Thymus (tissue), 11 donors: ENCODE results near the gene UBR3. TPM values are rescaled to one million over a fixed set of nuclear protein-coding genes. Genes with fewer than 3 reads are reported as not detected.
"Not testable (repeated sequence)": the region's sequence is repeated elsewhere in the genome, so short reads cannot be mapped to it uniquely, and the experiment has no call there.

Source experiments
- DNase-seq, 9 donors: peaks; one replicate each; pipeline ENCODE4 v3.0.0-alpha.2; 2013; ENCODE audit warnings: low spot score in 9 of 9, low read depth in 6 of 9, missing footprints in 1 of 9
- H3K27ac ChIP-seq, 2 donors: one replicate each; pipeline ENCODE4 v1.5.1; 2013; ENCODE audit warnings: control low read depth in 1 of 2, low read depth in 1 of 2, low read length in 1 of 2, mild to moderate bottlenecking in 1 of 2, moderate library complexity in 1 of 2
- H3K27me3 ChIP-seq, 2 donors: one replicate each; pipeline ENCODE4 v1.5.1; 2013; ENCODE audit warnings: low read length in 1 of 2; ENCODE audit not compliant: control insufficient read depth in 2 of 2, insufficient read depth in 1 of 2
- H3K36me3 ChIP-seq, 2 donors: one replicate each; pipeline ENCODE4 v1.5.1; 2013; ENCODE audit warnings: low read length in 1 of 2, mild to moderate bottlenecking in 1 of 2, moderate library complexity in 1 of 2; ENCODE audit not compliant: control insufficient read depth in 2 of 2, insufficient read depth in 2 of 2
- H3K4me1 ChIP-seq, 2 donors: one replicate each; pipeline ENCODE4 v1.5.1; 2013; ENCODE audit warnings: low read length in 2 of 2; ENCODE audit not compliant: control insufficient read depth in 2 of 2, insufficient read depth in 2 of 2
- H3K4me3 ChIP-seq, 2 donors: one replicate each; pipeline ENCODE4 v1.5.1; 2013; ENCODE audit warnings: low read length in 2 of 2, control low read depth in 1 of 2, mild to moderate bottlenecking in 1 of 2
- H3K9me3 ChIP-seq, 2 donors: one replicate each; pipeline ENCODE4 v1.5.1; 2013; ENCODE audit warnings: low read length in 1 of 2, mild to moderate bottlenecking in 1 of 2; ENCODE audit not compliant: control insufficient read depth in 2 of 2, insufficient read depth in 1 of 2
- WGBS: extraction: QIAGEN DNeasy Blood & Tissue Kit; methylation state at CpG from one replicate; pipeline ENCODE4 v1.1.7; 2013; 5-methylcytosine and 5-hydroxymethylcytosine counted together
- polyA plus RNA-seq: library from polyadenylated mRNA; stranded (reverse); fragments of 200-250 nt; gene quantifications from one replicate; pipeline ENCODE4 v1.2.3, GENCODE V29; 2013
- total RNA-seq: library from RNA; stranded (reverse); fragments of 120-200 nt; gene quantifications from one replicate; pipeline ENCODE4 v1.2.4, GENCODE V29; 2013
- donor health status: healthy.

Gene UBR3
- total and polyA plus RNA-seq, 2 donors, result 14.1 to 20.1 TPM

DNA sequence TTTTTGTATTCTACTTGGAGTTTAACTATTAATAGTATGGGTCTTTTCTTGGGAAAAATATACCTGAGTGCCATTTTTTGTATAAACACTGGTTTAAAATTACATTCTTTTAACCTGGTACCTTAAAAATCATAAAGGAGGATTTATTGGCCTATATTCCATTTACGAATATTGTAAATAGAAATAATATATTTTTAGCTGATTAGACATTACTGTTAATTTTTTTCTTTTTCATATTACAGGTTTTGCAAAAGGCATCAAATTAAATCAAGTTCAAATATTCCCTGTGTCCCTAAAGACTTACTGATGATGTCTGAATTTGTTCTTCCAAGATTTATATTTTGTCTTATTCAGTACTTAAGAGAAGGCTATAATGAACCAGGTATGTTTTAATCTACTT lies 44.7 kb downstream of the UBR3 start:
- Histone ChIP-seq H3K9me3 (peaks cover 0 to 3% of the 10 kb centered on the region in 2 donors), H3K4me1 (no peaks in the 10 kb centered on the region)
- WGBS, result 95% methylated on average over 1 of the region's 1 CpG

DNA sequence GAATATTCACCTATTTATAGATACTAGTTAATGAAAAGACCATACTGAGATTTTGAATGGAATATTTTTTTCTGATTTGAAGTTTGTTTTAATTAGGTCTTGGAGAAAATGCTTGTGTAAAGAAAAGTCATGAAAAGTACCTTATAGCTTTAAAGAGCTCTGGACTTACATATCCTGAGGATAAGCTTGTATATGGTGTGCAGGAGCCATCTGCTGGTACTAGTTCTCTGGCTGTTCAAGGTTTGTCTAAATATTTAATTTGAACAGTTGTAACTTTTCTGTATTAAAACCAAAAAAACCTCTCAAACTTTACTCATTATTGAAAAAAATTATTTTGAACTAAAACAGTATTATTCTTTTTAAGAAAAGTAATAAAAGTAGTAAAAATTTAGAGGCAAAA lies 50.1 kb downstream of the UBR3 start:
- Histone ChIP-seq H3K27ac (no peak overlapping the region), H3K27me3 (no peaks in the 10 kb centered on the region), H3K9me3 (no peaks in the 10 kb centered on the region), H3K36me3 (peaks cover 0 to 5% of the 10 kb centered on the region in 2 donors), H3K4me3 (no peak overlapping the region), H3K4me1 (no peaks in the 10 kb centered on the region)
- DNase-seq, result peak in 1 of 9 donors; percentile 15

More for the DNA sequence above, 44.7 kb downstream of the UBR3 start:
- no peak for DNase-seq
- no peak overlapping the region for H3K27ac ChIP-seq
- H3K27me3 ChIP-seq, result no peaks in the 10 kb centered on the region
- H3K36me3 ChIP-seq, result peaks cover 0 to 5% of the 10 kb centered on the region in 2 donors
- H3K4me3 ChIP-seq, result no peak overlapping the region

DNA sequence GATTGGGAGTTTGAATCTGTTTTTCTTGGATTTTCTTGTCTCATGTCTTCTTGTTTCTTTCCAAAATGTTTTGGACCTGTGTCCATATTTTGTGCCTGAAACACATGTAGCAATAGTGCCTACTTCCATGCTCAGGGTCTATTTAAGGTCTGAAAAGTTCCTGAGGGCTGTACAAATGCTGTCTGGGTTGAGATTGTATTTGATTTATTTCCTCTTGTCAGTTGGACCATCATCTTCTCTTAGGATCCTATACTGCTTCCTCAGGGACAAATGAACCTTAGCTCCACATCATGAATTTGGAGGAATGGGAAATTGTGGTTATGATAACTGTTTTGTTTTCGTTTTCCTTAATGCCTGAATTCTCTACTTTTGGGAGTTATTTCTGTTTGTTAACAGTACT lies 59.9 kb downstream of the UBR3 start:
- Histone ChIP-seq H3K9me3 (no peaks in the 10 kb centered on the region), H3K27me3 (no peaks in the 10 kb centered on the region), H3K36me3 (peaks cover 0 to 4% of the 10 kb centered on the region in 2 donors), H3K27ac (no peak overlapping the region), H3K4me3 (no peak overlapping the region), H3K4me1 (no peaks in the 10 kb centered on the region)
- DNase-seq, result no peak
- WGBS, result 86% methylated on average over 1 of the region's 1 CpG

DNA sequence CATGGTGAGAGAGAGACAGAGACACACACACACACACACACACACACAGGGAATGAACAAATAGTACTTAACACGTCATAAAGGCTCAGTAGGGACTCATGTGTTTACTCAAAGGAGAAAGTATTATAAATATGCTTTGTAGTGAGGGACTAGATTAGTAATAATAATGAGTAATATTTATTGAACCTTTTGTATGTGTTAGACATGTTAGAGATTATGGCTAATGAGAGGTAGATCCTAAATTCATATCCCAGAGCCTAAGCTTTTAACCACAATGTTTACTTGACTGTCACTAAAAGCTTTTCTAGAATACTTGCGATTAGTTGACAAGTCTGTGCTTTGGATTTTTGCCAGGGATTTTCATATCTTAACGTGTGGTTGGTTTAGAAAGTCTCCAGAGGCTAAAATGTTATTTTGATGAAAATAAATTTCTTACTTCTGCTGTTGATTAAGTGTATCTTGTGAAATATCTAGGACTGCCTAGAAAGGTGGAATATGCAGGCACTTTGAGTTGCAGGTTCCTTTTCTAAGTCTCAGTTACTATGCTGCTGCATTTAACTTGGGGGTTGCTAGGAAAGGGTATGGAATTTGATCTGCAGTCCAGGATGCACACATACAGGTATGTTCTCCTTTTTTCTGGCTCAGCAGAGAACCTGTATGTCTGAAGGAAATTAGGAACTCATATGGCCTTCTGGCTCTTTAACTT lies 64.5 kb downstream of the UBR3 start:
- Histone ChIP-seq H3K4me1 (no peaks in the 10 kb centered on the region), H3K27me3 (no peaks in the 10 kb centered on the region), H3K36me3 (peaks cover 3 to 5% of the 10 kb centered on the region in 2 donors), H3K27ac (no peak overlapping the region), H3K9me3 (no peaks in the 10 kb centered on the region), H3K4me3 (no peak overlapping the region)
- 92% methylated on average over 3 of the region's 3 CpGs for WGBS
- DNase-seq, result no peak

DNA sequence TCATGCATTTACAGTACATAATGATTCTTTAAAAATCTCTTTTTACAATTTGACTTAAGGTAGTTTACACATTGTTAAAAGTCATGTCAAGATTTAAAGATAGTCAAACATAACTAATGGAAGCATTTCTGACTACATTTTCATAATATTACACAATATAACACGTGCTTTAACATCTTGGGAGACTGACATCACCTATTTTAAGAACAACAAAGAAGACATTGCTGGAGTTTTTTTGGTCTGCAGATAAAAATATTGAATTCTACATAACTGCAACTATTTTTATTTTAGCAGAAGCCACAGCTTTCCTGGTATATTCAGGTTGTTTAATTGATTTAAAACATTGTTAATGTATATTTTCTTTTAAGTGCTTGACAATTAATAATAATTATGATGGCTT lies 65.7 kb downstream of the UBR3 start:
- no peak overlapping the region for H3K27ac ChIP-seq
- WGBS, result 98% methylated on average over 1 of the region's 1 CpG
- H3K4me3 ChIP-seq, result no peak overlapping the region
- no peaks in the 10 kb centered on the region for H3K4me1 ChIP-seq
- H3K9me3 ChIP-seq, result no peaks in the 10 kb centered on the region
- no peak for DNase-seq
- no peaks in the 10 kb centered on the region for H3K27me3 ChIP-seq
- peaks cover 3 to 9% of the 10 kb centered on the region in 2 donors for H3K36me3 ChIP-seq

DNA sequence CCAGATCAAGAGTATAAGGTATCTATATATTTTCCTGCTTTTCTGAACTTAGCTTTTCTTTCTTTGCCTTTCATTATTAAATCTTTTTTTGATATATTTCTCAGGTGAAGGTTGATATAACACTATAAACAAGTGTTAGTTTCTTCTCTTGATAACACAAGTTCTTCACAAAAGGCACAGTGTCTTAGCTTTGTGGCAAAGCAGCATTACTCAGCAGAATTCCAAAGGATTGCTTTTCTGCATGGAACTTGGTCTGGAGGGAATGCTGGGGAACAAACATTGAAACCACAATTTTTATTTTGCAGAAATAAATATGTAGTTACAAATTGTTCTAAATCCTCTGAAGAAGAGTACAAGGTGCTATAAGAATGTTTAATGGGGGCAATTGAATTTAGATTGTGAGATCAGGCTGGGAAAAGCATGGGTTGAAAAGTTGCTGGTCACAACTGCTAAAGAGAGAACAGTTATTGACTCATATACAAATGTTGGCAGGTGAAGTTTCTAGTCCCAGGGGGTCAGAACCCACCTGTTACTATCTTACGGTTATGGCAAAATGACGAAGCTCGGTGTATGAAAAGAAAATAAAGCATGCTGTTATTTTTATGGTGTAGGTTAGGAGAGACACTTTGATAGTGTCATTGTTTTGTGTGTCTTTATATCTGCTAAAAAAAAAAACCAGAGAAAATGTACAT lies 68.2 kb downstream of the UBR3 start:
- Histone ChIP-seq H3K4me3 (no peak overlapping the region), H3K9me3 (no peaks in the 10 kb centered on the region), H3K27ac (no peak overlapping the region), H3K27me3 (no peaks in the 10 kb centered on the region), H3K36me3 (peaks cover 3 to 12% of the 10 kb centered on the region in 2 donors), H3K4me1 (no peaks in the 10 kb centered on the region)
- no peak for DNase-seq
- WGBS, result 99% methylated on average over 3 of the region's 3 CpGs

DNA sequence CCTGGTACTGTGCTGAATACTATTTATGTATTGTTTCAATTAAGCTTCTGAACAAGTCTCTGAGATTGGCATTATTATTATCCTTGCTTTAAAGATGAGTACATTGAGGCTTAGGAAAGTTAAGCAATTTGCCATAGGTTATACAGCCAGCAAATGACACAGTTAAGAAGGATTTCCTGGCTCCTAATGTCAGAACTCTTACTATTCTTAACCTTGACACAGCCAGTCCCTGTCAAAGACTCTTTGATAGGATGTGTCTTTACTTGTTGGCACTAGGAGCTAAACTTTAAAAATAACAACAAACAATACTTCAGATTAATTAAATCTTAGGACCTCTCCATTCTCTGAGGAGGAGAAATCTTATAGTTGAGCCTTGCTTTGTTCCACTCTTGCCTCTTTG lies 70.6 kb downstream of the UBR3 start:
- Histone ChIP-seq H3K4me1 (no peaks in the 10 kb centered on the region), H3K27me3 (no peaks in the 10 kb centered on the region), H3K36me3 (peaks cover 3 to 12% of the 10 kb centered on the region in 2 donors), H3K4me3 (no peak overlapping the region), H3K27ac (no peak overlapping the region), H3K9me3 (no peaks in the 10 kb centered on the region)
- no peak for DNase-seq

DNA sequence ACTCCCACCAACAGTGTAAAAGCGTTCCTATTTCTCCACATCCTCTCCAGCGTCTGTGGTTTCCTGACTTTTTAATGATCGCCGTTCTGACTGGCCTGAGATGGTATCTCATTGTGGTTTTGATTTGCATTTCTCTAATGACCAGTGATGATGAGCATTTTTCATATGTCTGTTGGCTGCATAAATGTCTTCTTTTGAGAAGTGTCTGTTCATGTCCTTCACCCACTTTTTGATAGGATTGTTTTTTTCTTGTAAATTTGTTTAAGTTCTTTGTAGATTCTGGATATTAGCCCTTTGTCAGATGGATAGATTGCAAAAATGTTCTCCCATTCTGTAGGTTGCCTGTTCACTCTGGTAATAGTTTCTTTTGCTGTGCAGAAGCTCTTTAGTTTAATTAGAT lies 72.8 kb downstream of the UBR3 start:
- H3K4me1 ChIP-seq, H3K27ac ChIP-seq, DNase-seq, H3K4me3 ChIP-seq, H3K27me3 ChIP-seq, H3K9me3 ChIP-seq: not testable (repeated sequence)
- 84% methylated on average over 4 of the region's 4 CpGs for WGBS
- peaks cover 0 to 12% of the 10 kb centered on the region in 2 donors for H3K36me3 ChIP-seq

DNA sequence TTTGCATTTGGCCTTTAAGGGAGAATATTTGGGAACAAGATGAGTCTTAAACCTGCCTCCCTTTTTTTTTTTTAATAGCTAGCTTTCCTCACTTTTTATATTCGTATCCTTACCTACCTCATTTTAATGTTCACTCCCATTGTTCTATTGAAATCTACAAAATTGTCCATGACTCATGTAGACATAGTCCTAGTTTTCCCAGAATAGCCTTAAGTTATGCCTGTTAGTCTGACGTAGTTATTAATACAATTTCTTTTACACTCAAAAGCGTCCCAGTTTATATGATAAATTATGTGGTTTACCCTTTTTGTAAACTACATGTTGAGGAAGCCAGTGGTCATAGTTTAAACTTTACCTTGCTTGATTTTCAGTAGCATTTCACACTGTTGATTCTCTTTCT lies 73.4 kb downstream of the UBR3 start:
- Histone ChIP-seq H3K27me3 (no peaks in the 10 kb centered on the region), H3K36me3 (peaks cover 0 to 7% of the 10 kb centered on the region in 2 donors)
- WGBS, result over 99% methylated on average over 3 of the region's 3 CpGs

More for the DNA sequence above, 73.4 kb downstream of the UBR3 start:
- Histone ChIP-seq H3K4me3 (no peak overlapping the region), H3K9me3 (no peaks in the 10 kb centered on the region), H3K27ac (no peak overlapping the region), H3K4me1 (no peaks in the 10 kb centered on the region)
- DNase-seq, result no peak
